Hematopoietic multipotent progenitor cell treated with erythropoietin and hydrocortisone succinate and interleukin-3 and kit ligand, for 17 days (in vitro differentiated cells): ENCODE results near the gene RIMS1.

Source experiments
- DNase-seq: peaks from one replicate; pipeline ENCODE4 v3.0.0-alpha.2; 2015; ENCODE audit warnings: low spot score

RIMS1 gene

DNA sequence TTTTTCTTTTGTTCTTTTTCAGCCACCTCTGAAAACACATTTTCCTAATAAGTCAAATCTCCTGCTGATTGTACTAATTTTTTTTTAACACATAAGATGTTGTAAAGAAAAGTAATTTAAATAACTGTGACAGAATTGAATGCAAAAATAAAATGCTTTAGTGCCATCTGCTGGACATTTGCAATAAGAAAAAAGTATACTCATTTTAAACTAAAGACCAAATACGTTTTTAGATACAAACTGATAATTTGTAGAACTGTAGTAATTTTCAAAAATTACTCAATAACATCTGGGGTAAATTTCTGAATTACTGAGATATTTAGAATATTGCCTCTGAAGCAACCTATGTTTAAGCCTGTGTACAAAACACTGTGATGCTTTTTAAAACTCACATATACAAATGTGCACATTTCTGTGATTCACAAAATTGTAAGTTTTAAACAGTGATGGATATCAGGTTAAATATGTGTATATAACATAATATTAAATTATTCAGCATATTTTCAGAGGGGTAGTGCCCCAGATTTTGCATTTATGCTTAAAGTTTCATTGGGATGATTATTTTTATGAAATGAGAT lies 198.7 kb downstream of the RIMS1 start:
- DNase-seq = no peak

DNA sequence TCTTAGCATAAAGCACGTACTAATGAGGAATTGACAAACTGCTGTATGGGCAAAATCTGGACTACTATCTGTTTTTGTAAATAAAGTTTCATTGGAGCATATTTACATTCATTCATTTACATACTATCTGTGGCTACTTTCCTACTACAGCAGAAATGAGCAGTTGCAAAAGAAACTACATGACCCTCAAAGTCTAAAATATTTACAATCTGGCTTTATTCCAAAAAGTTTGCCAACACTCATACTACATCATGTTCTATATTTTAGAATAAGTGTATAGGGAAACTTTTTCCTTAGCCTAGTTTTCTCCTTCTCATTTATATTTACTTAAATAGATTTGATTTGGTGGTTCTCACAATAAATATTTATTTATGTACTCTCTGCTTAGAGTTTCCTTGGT lies 208.2 kb downstream of the RIMS1 start:
- no peak for DNase-seq

DNA sequence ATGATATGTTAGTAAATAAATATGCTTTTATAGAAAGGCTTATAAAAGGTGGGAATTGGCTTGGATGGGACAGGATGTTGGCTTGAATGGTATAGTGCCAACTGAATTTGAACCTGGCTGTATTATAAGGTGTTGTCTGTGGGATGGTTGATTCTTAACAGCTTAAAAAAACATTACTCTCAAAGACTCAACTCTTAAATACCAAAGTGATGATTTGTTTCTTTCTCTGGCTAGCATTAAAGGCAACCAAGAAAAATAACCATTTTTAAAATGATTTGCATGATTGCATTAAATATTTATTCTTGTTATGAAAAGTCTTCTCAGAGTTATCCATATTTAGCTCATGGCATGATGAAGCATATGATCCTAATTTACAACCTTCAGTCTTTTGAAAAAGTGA lies 216.2 kb downstream of the RIMS1 start:
- no peak for DNase-seq

DNA sequence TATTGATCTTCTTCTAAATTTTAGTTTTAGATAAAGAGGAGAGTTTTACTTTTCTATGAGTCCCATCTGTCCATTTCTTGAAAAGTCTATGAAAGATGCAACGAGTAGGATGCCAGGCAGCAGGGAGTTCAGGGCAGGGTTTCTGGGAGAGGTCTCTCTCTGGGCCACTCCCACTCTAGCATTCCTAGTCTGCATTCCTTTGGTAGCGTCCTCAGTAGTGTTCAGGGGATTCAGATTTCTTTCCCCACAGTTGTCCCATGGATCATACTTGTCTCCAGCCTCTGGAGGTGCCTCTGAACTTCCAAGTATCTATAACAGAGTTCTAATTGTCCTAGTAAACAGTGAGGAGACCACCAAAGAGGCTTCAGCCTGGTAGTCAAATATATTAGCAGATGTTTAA lies 225.3 kb downstream of the RIMS1 start:
- DNase-seq = no peak

DNA sequence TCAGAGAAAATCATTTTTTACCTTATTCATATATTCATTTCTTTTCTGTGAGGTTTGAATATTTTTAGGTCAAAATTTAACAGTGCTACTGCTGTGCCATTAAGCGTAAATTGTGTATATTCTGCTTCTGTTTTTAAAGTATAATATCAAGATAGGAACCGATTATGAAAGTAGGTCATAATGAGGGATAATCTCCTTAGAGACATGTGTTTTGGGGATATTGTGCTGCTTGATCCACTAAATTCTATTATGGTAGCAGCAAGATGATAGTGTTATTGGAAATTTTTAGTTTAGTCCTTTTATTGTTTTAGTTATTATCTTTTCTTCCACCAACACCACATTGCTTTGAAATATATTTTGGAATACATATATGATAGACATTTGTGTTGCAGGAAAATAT lies 244.0 kb downstream of the RIMS1 start:
- DNase-seq = no peak

DNA sequence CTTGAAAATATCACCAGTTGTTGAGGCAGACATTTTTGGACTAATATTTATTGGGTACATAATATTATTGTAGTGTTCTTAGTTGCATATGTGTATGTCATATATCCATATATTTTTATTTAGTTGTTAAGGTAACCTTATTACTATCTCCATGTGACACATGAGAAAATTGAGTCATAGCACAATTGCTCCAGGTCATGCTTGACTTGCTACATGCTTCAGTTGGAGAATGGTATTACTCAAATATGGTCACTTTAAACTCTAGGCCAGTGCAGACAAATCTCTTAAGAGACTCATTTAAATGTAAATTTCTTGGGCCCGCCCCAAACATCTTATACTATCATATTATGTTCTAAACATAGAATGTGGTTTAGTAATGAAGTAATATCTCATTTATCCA lies 246.1 kb downstream of the RIMS1 start:
- no peak for DNase-seq

DNA sequence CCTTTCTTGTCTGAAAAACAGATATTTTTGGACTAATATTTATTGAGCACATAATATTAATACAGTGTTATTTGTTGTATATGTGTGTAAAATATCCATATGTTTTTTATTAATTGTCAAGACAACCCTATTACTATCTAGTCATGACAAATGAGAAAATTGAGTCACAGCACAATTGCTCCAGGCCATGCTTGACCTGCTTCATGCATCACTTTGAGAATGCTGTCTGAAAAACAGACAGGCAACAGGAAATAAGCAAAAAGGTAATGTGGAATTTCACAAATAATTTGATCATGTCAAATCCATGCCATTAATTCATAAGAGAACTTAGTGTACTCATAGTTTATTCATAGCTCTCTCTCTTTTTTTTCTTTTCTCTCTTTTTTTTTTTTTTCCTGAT lies 246.5 kb downstream of the RIMS1 start:
- no peak for DNase-seq

DNA sequence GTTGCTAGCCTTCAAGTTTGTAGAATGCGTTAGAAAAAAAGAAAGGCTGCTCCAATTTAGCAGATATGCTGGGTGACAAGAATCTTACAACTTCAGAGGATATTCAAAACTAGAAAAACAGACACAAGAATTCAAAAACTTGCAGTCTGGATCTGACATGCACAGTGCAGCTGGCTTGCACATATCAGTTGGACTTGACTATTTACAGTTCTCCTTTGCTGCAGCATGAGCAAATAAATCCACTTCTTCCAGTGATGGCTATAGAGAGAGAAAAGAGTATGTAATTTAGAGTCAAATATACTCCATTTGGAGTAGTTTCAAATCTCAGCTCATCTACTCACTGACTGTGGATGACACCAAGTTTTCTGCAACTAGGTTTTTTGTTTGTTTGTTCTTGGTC lies 247.0 kb downstream of the RIMS1 start:
- DNase-seq = no peak

DNA sequence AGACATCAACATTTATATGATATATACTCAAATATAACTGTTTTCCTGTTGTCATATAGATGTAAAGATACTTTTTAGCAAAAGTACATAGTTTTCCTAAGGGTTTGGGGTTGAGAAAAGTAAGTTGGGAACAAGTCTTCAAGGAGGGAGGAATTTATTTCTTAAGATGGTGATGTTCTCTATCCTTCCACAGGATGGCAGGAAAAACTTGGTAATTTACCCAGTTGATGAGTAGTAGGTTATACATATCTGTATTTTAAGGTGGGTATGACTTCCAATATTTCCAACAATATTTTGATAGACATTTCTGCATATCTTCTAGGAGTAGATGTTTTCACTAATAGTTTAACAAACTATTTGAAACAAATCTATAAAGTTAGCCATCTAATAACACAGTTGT lies 254.4 kb downstream of the RIMS1 start:
- DNase-seq = no peak

DNA sequence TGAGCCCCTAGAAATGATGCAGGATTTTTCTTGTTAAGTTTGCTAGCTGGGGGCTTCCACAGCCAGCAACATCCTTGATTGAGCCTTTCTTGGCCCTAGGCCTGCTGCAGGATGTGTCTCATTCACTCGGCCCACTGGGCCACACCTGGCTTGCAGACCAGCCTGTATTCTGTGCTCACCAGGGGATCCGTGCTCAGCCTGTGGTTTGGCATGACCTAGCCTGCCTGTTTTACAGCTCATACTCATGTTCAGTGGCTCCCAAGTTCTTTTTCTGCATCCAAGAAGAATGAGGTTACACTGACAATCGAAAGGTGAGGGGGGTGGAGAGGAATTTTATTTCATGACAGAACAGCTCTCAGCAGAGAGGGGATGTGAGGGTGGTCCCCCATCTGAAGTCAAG lies 263.4 kb downstream of the RIMS1 start:
- no peak for DNase-seq

DNA sequence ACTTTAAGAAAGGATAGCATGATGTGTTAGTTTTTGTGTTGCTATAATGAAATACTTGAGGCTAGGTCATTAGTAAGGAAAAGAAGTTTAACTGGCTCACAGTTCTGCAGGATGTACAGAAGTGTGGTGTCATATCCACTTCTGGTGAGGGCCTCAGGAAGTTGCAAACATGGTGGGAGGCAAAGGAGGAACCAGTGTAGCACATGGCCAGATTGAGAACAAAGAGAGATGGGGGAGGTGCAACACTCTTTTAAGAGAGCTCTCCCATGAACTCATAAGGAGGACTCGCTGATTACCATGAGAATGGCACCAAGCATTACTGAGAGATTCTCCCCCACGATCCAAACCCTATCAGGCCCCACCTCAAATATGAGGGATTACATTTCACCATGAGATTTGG lies 265.4 kb downstream of the RIMS1 start:
- no peak for DNase-seq

DNA sequence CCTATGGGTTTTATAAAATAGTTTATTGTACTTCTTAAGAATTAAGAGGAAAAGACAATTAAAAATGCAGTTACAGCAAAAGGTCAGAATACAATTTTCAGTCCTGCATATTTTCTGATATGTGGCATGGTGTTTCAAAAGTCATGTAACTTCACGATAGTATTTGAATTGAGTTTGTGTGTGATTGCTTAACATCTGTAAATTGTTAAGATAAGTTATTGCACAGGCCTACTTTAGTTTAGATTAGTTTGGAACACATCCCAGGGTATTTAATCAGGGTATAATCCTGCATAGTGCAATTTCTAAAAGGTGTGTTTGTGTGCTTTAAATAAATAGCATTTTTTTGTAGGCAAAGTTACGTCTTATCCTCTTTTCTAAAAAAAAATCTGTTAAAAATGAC lies 289.6 kb downstream of the RIMS1 start:
- no peak for DNase-seq

DNA sequence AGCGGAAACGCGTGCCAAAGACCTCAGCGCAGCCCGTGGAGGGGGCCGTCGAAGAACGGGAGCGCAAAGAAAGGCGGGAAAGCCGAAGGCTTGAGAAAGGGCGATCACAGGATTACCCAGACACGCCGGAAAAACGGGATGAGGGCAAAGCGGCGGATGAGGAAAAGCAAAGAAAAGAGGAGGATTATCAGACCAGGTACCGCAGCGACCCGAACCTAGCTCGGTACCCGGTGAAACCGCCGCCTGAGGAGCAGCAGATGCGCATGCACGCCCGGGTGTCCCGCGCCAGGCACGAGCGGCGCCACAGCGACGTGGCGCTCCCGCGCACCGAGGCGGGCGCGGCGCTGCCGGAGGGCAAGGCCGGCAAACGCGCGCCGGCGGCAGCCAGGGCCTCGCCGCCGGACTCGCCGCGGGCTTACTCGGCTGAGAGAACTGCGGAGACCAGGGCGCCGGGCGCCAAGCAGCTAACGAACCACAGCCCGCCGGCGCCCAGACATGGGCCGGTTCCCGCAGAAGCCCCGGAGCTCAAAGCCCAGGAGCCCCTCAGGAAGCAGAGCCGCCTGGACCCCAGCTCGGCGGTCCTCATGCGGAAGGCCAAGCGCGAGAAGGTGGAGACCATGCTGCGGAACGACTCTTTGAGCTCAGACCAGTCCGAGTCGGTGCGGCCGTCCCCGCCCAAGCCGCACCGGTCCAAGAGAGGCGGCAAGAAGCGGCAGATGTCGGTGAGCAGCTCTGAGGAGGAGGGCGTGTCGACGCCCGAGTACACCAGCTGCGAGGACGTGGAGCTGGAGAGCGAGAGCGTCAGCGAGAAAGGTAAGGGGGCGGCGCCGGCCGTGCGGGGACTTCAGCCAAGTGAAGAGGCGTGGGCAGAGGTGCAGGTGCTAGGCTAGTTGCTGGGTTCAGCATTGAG lies 296.2 kb downstream of the RIMS1 start:
- no peak for DNase-seq

DNA sequence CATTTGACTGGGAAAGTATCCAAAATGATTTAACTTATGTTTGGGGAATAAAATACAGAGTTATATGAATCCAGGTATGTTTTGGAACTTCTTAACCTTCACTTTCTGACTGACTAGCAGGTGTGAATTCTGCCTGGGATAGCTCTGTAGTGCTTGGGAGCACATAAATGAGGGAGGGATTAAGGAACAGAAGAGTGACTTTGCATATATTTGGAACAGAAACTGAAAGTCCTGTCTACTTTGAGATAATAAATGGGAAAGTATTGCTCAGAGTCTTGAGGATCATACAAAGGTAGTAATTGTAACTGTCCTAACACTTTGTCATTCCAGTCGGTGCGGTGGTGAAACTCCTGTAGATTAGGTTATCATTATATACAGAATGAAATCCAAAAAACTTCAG lies 317.6 kb downstream of the RIMS1 start:
- no peak for DNase-seq

DNA sequence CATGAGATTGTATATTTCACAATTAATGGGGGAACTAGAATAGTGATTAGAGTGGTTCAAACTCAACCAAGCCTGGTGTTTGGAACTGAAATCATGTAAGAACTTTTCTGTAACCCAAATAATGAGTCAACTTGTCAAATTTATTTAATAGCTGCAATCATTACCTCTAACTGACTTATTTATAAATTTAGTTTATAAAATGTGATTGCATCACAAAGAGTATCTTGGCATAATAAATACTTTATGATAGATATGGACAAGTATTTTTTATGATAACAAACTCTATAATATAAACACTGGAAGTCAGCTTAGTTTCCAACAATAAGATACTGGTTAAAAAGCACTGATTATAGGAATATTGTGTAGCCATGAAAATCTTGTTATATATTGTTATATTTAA lies 319.1 kb downstream of the RIMS1 start:
- DNase-seq = no peak

DNA sequence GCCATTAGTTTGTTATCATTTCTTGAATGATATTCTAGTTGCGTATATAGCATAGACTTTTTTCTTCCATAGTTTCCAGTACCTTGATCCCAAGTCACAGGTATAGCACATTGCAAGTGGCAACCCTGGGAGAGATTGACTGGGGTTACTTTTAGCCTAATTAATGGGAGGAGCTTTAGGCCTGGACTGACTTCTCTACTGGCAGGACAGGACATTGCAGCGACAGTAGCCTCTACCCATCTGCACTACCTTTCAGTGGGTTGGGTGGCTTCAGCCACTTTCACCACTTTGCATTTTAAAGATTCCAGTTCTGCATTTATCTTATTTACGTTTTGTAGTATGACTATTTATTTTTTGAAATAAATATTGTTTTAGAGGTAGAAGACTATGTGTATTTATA lies 320.3 kb downstream of the RIMS1 start:
- no peak for DNase-seq

DNA sequence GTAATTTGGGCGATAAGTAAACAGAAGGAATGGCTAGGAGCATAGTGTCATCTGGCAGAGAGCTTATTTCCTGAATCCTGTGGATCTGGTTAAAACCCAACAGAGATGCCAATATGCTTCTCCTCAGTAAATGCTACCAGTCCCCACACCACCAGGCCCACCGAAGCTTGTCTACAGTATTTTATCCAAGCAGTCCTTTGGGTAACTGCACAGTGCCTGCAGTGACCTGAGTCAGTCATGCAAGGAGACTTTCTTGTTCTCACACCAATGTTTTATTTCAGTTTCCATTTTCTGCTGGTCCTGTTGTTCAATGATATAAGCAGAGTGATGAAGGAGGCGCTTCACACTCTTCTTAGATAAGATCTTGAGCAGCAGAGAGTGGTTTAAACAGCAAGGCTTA lies 326.3 kb downstream of the RIMS1 start:
- no peak for DNase-seq

DNA sequence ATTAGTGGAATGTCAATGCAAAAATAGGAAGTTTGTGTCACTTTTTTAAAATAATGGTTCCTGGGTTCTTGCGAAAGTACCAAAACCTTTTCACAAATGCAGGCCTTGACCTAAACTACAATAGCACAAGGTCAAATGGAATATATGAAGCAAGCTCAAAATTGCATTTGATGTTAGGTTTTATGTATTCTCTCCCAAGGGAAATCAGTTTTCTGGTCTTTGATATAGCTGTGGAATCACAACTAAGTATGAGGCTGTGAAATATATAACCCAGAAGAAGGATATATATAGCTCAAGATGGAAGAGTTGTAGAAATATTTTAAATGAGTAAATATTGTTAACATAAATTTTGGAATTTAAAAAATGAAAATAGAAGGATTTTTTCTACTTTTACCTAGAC lies 327.3 kb downstream of the RIMS1 start:
- no peak for DNase-seq

DNA sequence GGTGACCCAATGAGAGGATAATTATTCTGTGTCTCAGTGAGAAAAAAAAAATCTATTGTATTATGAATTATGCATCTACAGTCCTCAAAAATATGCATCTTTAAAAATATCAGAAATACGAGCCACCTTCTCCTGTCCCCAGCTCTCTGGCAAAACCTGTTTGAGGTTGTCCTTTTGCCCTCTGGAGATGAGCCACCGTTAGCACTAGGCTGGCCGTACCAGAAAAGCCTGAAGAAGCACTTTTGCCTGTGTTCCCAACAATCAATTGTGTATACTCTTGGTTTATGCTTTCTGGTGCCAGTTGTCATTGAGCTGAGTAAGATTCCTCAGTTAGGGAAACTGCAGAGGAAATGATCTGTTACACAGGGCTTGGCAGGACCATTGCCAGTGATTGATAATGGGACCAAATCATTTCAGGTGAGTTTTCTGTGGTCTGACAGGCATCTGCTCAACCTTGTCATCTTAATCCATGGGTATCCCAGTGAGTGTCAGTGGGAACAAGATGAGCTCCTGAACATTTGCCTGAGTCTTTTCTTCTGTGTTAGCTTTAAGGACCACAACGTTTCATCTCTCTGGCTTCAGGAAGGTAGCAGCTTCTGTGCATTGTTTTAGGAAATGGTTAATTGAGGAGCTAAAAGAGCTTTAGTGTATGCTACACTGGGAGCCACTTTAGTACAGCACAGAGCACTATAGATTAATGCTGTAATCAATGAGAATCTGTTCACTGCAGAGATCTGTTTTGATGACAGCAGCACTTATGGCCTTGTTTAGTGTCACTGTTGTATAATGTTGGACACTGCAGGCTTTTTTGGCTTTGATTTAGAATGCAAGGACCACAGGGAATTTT lies 330.1 kb downstream of the RIMS1 start:
- DNase-seq = no peak

DNA sequence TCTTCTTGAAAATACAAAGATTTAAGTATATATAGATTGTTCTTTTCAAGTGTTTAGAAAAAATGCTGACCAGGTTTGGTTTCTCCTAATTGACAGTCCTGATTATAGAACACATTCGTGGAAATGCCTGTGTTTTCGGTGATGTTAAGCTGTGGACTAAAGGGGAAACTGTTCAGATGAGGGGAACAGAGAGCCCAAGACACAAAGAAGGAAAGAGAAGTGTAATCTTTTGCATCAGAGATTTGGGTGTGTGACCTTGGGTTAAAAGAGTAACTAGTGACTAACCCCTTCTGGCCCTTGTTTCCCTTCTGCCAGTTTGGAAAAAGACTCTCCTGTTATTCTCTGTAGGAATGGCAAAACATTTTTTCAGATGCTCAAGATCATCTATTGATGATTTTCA lies 331.3 kb downstream of the RIMS1 start:
- no peak for DNase-seq

DNA sequence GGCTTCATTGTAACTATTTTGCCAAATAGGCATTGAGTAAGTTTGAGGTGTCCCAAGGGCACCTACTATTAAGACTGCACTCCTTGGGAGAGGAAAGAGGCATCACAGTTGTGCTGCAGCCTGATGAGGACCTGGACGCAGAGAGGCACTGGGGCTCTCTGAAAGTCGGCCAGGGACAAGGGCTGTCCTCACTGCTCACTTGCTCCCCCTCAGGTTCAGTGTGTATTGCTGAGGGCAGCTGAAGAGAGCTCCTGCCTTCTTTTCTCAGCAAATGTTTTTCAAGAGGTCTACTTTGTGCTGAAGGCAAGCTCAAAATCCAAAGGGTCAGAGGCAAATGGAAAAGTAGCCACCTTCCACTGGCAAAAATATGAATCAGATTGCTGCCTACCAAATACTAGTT lies 331.8 kb downstream of the RIMS1 start:
- no peak for DNase-seq

DNA sequence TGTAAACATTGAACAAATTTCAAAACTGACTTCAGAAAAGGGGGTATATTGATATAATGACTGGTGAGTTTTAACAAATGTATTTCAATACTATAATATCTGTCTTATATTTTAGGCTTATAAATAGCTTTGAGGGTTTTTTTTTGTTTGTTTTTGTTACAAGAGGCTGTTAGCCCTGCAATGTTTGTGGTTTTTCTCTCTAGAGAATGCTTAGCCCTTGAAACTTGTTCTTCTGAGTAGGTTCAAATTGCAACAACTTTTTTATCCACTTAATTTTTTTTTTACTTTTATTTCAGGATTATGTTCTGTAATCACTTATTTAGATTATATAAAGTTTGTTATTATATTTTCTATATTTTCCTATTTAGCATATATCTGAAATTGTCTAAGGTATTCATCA lies 333.2 kb downstream of the RIMS1 start:
- no peak for DNase-seq

DNA sequence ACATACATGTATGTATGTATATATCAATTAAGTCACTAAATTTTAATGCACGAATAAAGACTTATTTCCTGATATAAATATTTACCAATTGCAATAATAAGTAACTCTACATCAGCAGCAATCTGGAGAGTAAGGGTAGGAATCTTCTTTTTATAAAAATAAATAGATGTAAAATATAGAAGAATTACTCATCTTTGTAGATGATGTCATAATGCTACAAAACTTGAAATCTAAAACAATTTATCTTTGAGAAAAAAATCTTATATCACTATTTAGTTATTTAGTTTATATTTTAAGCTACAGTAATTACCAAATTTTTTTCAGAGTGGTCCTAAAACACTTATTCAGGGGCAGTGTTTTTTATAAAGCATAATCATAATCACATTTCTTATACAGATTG lies 351.7 kb downstream of the RIMS1 start:
- no peak for DNase-seq
